HG03025 (cell line): ENCODE measurements around the gene LRRK2.

Experiments
- ATAC-seq: cut with Tn5 transposase; IDR thresholded peaks from one replicate; pipeline ENCODE4 v1.9.1; 2021; ENCODE audit warnings: mild to moderate bottlenecking, moderate library complexity; ENCODE audit not compliant: unreplicated experiment, low FRiP score

Gene LRRK2

GRCh38 chr12:40312196-40312595 is 87.4 kb downstream of the LRRK2 start:
- ATAC-seq, result no peak

GRCh38 chr12:40312982-40313576 is 88.3 kb downstream of the LRRK2 start:
- ATAC-seq, result no peak

- peak; percentile 77 for ATAC-seq
Measured at GRCh38 chr12:40313928-40314327, 89.1 kb downstream of the LRRK2 start.

GRCh38 chr12:40314927-40315326 is 90.1 kb downstream of the LRRK2 start:
- no peak for ATAC-seq

- no peak for ATAC-seq
Measured at GRCh38 chr12:40315375-40315774, 90.6 kb downstream of the LRRK2 start.

GRCh38 chr12:40324261-40324660 is 99.5 kb downstream of the LRRK2 start:
- ATAC-seq, result no peak

GRCh38 chr12:40325349-40325960 is 100.7 kb downstream of the LRRK2 start:
- peak; percentile 68 for ATAC-seq

- ATAC-seq, result no peak
Measured at GRCh38 chr12:40327535-40327934, 102.7 kb downstream of the LRRK2 start.

- no peak for ATAC-seq
Measured at GRCh38 chr12:40330180-40330579, 105.4 kb downstream of the LRRK2 start.

GRCh38 chr12:40331886-40332285 is 107.1 kb downstream of the LRRK2 start:
- no peak for ATAC-seq

- ATAC-seq, result no peak
Measured at GRCh38 chr12:40335991-40336390, 111.2 kb downstream of the LRRK2 start.

- no peak for ATAC-seq
Measured at GRCh38 chr12:40336573-40337199, 111.9 kb downstream of the LRRK2 start.

- ATAC-seq, result no peak
Measured at GRCh38 chr12:40338071-40338470, 113.3 kb downstream of the LRRK2 start.

- no peak for ATAC-seq
Measured at GRCh38 chr12:40338621-40339020, 113.8 kb downstream of the LRRK2 start.

GRCh38 chr12:40342010-40342409 is 117.2 kb downstream of the LRRK2 start:
- ATAC-seq, result no peak

- ATAC-seq, result no peak
Measured at GRCh38 chr12:40343124-40343523, 118.3 kb downstream of the LRRK2 start.

GRCh38 chr12:40344312-40344711 is 119.5 kb downstream of the LRRK2 start:
- no peak for ATAC-seq

GRCh38 chr12:40351976-40352375 is 127.2 kb downstream of the LRRK2 start:
- ATAC-seq, result no peak

GRCh38 chr12:40375076-40375475 is 150.3 kb downstream of the LRRK2 start:
- ATAC-seq, result no peak

GRCh38 chr12:40376533-40377267 is 151.9 kb downstream of the LRRK2 start:
- no peak for ATAC-seq

- ATAC-seq, result no peak
Measured at GRCh38 chr12:40378691-40379090, 153.9 kb downstream of the LRRK2 start.
